Glomerular visceral epithelial cell (primary cell): Measurements from ENCODE around the gene PXDN.

Experiments
- DNase-seq: peaks from one replicate; pipeline ENCODE4 v3.0.0-alpha.2; 2016; ENCODE audit errors: extremely low spot score

The PXDN gene

DNA sequence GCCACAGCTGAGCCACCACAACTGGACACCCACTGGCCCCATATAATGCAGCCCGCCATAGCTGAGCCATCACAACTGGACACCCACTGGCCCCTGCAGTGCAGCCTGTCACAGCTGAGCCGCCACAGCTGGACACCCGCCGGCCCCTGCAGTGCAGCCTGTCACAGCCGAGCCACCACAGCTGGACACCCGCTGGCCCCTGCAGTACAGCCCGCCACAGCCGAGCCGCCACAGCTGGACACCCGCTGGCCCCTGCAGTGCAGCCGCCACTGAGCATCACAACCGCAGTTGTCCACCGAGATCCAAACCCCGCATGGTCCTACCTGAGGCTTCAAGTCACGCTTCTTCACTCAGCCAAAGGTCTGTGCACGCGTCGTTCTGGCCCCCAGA lies 134.2 kb downstream of the PXDN start:
- no peak for DNase-seq

DNA sequence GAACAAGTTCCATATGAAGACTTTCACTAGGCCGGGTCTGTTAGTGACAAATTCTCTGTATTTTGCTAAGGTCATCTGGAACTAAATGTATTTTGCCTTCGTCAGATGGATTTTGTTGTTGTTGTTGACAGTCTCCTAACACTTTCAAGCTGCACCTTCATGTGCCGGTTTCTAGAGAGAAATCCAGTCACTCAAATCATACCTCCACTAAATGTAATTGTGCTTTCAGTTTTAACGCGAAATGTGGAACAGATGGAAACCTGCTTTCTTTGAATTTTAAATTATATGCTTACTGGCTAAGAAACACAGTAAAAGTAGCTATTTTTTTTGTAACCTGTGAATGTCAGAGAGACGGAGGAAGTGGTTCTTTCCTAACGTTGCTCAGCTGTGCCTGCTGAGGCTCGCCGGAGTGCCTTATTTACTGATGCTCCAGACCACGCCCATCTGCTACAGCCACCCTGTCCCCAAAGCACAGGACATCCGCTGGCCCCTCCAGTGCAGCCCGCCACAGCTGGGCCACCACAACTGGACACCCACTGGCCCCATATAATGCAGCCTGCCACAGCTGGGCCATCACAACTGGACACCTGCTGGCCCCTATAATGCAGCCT lies 134.7 kb downstream of the PXDN start:
- no peak for DNase-seq

DNA sequence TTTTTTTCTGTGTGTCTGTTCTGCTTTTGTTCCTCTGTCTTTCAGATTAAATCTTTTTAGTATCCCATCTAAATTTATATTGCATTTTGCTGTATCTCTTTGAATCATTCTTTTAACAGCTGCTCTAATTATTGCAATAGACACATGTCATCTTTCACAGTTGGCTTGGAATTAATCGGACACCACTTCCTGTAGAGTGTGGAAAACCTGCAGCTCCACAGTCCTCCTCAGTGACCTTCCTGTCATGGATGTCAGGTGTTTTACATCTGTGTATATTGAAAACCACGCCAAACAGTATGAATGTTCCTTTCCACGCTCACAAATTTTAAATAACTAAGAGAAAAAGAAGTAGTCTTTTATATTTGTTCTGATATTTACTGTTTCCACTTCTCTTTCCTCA lies 135.3 kb downstream of the PXDN start:
- no peak for DNase-seq

DNA sequence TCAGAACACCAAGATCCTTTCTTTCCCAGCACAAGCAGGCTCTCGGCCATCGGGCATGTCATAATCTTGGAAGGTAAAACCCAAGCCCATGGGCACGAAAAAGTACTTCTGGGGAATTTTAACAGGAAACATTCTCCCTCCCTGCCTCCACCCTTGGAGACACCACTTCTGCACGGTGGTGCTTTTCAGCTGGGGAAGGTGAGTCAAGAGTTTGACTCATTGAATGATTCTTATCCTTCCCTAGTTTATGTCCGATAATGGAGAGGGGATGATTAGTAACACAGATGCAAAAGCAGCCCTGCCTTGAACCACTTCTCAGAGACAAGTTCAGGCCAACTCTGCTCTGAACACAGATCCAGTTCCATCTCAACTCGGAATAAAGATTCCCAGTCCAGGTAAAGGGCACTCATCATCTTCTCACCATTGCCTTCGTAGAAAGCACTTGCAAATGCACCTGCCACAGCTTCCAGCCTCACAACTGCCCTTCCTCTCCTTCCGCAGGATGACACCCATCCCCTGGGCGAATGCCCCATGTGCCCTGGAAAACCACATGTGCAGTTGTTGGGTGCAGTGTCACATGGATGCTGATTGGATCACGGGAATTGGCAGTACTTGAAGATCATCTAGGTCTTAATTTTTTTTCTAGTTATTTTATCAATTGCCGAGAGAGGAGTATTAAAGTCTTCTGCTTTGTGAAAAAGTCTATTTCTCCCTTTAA lies 136.2 kb downstream of the PXDN start:
- no peak for DNase-seq

DNA sequence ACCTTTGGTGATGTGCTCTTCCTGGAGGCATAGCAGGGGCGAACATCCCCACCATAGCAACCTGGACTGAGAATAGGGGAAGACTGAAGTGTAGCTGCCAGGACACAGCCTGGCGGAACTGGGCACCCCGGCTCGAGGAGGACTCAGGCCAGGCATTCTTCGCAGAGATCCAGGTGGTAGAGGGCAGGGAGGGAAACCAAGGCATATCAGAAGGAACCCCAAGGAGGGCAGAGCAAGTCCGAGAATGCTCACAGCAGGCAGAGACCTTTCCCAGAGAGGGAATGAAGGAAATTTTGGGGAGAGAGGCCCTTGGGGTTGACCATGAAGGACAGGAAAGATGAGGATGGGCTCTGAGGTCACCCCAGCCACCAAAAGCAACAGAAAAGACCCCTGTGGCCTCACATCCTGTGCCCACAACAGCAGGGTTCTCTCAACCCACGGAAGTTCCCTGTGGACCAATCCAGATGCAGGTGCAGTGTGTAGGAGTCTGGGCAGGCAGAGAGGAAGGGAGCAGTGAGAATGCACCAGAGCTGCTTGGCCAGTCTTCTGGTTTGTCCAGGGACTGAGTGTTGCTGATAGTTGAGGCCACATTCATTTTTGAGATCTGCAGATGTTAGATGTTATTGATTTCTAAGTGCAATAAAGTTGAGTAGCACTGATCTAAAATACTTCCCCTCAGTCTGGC lies 136.9 kb downstream of the PXDN start:
- DNase-seq: no peak

DNA sequence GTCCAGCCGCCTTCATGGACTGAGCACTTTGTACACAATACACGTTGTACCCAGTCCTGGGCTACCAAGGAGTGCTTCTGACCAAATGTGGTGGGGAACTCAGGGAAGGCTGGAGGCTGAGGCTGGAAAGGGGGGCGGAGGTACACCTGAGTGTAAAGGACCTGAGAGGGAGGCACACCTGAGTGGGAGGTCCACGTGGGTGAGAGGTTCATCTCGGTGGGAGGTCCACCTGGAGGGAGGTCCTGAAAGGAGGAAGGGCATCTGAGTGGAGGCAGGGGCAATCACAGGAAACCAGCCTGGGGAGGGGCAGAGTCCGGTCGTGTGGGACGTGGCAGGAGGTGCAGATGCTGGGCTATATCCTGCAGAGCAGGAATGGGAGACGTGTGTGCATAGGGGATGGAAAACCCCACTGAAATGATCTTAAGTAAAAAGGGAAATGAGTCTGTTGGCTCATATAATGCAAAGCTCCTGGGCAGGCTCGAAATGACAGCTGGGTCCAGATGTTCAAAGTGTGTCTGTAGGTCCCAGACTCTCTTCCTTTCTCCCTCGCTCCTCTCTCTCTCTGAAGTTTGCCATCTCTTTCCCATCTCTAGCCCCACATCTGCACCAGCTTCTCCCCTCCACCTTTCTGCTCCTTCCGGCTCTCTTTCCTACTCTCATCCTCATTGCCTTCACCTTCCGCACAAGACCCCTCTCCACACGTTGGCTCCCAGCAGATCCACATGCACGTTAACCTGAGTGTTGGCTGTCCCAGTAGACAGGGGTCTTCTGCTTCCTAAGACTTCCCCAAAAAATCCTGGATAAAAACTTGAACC lies 137.7 kb downstream of the PXDN start:
- no peak for DNase-seq

DNA sequence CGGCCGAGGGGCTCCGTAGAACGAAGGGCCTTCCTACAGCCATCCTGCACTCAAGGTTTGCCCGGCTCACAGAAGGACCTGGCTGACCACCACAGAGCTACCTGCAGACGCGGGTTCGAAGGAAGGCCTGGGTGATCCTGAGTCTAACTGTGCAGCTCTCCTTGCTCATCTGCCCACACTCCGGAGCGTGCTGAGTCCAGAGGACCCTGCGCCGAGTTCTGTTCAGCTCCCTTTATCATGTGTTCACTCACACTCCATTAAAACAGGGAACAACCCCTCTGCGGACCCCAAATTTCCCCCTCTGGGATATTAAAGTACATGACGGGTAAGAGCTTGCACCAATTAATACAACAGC lies 138.3 kb downstream of the PXDN start:
- no peak for DNase-seq

DNA sequence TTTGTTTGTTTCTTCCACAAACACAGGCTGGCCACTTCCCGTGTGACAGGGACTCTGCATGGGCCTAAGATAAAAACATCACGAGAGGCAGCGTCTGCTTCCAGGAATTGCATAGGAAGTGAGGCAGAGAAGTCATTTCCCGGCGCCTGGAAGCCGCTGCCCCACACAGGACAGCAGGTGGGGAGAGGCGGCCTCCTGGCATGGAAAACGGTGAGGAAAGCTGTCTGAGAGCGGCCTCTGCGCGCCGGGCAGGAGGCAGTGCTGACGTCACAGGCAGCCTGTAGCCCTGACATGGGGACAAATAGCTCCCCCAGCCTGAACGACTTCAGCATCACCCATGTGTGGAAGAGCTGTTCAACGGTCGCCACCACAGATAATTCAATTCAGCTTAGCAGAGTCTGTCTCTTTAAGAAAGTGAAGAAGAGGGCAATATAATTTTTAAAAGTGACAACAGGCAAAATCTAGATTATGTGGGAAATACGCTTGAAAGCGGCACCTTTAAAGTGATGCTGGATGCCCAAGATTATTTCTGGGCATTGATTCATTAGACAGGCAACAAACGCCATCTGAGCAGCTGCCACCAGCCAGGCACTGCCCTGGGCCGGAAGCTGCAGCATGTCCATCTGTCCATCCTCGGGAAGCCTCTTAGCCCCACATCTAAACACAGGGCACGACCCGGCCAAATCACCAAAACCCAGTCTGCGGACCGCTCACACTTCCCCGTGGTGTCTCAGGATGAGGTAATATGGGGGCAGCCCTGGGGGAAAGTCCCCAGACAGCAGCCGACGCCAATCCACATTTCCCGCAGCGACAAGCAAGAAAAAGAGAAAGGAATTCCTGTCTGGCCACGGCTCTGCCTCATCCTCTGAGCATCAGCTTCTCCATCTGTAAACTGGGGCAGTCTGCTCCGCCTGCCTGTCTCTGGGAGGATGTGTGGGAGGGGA lies 138.9 kb downstream of the PXDN start:
- peak; percentile 79 for DNase-seq

DNA sequence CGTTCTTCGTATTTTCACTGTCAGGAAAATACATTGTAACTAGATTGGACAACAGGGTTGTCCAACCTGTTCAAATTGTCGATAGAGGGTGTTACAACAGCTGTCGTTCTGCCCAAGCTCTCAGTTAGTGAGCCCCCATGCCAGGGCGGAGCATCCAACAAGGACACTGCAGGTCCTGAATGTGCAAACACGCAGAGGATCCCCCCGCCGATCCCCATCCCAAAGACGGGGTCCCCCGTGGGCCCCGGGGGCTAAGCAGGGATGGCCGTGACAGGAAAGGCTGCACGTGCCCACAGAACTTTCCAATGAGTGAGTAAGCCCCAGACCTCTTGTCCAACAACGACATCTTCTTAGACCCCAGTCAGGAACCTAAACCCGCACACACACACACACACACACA lies 140.8 kb downstream of the PXDN start:
- no peak for DNase-seq

DNA sequence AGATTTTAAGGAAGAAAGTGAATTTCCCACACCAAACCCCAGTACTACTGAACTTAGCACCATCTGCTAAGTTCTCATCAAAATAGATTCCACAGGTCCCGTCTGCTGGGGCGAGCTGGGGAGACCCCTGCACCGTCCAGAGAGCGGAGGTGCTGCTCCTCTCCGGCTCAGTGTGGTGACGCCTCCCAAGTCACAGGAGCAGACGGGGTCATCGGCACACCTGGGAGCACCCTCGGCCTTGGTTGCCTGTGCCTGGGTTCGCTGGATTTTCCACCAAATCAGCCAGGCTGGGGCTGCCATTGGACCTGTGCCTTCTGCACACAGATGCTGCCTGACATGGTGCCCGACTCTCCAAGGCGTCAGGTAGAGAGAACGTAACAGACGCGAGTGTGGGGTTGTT lies 141.3 kb downstream of the PXDN start:
- no peak for DNase-seq

DNA sequence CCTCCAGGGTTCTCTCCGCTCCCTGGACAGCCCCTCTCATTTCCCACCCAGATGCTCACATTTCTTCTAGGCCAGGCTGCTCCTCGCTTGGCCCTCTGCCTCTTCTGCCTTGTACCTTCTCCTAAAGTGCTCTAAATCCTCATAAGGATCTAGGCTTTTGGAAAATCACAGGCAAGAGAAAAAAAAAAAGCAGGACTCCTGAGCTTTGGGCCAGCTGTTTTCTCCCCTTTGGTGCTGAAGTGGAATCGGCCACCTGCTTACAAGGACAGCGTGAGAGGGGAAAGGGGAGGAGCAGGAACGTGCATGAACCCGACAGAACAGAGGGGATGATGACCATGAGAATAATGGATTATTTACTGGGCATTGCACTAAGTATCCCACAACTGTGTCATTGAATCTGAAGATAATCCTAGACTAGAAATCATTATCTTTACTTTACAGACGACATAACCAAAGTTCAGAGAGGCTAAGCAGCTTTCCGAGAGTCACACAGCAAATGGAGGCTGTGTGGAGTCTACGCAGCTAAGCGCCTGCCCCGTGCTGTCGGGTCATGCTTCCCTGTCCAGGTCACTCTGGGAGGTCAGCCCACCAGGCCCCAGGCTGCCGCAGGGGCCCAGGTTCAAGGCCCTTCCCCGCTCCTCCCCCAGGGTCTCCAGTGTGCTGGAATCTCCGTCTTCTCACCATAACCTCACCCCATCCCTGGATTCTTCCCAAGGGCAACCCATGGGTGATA lies 141.9 kb downstream of the PXDN start:
- no peak for DNase-seq

DNA sequence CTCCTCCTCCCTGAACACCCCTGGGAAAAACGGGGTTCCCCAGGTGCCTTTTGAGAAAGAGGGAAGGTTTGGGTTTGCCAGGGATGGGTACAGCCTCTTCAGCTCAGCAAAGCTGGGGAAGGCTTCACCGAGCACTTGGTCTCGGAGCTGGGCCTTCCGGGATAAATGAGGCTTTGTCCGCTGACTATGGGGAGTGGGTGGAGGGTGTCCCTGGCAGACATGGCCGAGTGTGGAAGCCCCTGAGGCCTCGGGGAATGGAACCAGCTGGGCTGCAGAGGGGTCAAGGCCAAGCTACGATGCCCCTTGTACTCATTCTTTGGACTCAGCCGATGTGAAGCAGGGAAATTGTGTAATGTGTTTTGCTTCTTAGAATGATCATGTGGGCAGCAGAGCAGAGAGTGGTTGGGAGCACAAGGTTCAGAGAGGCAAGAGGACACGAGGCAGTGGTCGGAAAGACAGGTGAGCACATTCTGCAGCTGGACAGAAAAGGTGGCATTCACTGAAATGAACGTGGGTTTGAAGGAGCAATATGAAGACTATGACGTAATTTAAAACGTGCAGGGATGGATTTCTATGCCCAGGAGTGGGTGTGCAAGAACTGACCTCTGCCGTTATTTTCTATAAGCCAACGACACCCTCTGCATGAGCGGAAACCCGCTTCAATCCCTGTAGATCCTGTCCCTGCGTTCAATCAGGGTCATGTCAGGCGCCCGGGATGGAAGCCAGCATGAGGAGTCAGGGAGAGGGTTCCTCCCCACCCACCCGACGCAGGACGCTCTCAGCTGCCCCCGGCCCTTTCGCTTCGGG lies 142.6 kb downstream of the PXDN start:
- no peak for DNase-seq

DNA sequence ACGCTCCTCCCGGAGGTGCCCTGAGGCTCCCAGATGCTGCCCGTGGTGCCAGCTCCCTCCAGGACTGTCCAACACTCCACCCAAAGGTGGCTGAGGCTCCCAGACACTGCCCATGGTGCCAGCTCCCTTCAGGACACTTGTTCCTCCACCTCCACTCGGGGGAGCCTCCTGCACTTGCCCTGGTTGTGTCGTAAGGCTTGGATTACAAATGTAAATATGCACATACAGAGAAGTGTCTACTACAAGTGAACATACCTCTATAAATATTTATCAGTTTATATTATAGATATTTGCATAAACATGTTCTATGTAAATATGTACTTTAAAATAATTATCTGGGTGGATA lies 143.3 kb downstream of the PXDN start:
- no peak for DNase-seq

DNA sequence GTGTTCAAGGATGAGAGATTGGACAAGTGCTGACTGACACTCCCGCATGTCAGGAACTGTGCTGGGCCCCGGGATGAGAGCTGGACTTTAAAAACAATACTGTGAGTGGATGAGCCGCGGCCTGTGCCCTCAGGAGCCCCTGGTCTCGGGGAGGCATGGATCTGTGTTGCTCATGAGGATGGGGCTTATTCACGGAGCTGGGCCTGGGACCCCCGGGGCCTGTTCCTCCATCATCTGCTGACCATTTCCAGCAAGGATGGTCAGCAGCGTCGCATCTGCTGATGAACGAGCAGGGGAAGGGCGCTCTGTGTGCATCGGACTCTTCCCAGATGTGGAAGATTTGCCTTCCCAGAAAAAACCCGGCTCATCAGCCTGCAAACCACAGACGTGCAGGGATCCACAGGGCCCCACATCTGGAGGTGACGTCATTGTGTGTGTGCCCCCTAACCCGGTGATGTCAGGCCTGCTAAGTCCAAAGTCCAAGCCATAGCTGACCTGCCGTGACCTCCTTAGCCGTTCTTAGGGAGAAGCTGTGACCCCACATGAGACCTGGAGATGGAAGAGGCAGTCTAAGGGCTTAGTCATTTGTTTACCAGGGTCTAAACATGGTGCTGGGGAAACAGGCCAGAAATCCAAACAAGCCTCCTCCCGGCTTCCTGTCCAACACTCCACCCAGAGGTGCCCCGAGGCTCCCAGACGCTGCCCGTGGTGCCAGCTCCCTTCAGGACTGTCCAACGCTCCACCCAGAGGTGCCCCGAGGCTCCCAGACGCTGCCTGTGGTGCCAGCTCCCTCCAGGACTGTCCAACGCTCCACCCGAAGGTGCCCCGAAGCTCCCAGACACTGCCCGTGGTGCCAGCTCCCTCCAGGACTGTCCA lies 143.9 kb downstream of the PXDN start:
- no peak for DNase-seq

DNA sequence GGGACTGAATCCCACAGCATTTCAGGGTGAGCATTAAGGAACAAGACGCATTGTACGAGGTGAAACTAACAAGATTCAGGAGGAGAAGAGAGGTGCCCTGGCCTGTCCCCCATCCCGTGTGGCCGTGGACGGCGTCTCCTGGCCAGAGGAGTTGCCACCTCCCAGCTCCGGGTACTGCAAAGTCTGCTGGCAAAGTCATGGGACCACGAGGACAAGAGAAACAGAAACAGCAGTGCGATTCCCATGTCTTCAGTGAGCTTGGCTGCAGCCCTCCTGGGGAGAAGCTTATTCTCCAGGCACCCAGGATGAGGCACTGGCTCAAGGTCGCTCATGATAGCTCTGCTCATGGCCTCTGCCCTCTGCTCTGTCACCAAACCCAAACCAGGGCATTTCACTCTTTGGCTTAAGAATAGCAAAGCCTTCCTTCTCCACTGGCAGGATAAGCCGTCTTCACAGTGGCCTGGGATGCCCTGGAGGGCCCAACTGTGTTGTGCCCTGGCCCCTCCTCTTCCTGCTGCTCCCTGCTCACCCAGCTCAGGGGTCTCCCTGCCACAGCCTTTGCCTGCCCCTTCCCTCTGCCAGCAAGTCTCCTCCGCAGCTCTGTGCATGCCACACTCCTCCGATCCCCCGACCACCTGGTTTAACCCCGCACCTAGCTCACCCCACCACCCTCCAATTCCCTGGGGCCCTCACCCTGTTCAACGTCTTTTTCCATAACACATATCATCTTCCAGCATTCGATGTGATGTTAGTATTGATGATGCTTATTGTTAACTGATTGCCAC lies 144.8 kb downstream of the PXDN start:
- DNase-seq: no peak

DNA sequence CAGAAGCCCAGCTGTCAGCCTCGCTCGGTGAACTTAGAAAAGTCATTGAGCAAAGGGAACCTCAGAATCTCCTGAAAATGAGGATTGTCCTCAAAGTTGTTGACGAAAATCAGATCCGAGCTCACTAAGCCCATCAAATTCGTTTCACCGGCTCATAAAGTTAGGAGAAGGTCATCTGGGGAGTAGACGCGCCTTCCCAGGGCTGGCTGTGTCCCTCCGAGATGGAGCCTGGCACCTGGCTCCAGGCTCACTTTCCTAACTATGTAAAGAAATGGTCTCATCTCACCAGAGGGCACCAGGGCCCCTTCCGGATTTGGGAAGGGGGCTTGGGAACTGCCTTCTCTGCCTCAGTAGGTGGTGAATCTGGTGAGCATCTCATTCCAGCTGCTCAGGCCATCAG lies 145.5 kb downstream of the PXDN start:
- no peak for DNase-seq

DNA sequence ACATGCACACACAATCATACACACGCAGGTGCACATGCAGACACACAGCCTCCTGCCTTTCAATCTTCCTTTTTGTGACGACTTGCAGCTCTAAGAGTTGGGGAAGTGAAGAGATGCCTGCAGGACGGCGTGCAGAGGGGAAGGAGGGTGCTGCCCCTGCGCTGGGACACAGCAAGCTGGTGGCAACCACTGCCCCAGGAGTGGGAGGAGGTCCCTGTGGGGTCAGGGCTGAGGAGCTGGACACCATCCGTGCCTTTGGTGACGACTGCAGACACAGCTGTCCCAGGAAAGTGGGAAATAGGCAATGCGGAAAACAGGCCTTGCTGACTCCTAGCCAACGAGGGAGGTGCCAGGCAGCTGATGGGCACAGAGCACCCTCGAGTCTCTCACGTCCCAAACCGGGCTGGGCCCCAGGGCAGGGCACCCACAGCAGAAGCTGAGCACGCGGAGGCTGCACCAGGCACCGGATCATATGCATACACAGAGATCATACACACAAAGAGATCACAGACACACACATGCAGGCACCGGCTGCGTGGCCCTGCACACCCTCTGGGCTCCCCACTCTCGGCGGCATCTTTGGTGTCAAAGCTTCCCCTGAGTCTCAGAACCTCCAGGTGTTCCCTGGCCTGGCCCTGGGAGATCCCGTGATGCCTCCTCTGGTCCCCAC lies 146.1 kb downstream of the PXDN start:
- no peak for DNase-seq

DNA sequence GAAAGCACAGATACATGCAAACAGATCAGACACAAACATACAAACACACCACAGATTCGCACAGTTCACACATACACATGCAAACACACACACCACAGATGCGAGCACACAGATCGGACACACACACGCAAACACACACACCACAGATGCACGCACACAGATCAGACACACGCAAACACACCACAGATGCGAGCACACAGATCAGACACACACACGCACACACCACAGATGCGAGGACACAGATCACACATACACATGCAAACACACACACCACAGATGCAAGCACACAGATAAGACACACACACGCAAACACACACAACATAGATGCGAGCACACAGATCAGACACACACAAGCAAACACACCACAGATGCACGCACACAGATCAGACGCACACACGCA lies 149.0 kb downstream of the PXDN start:
- no peak for DNase-seq
